Measurements from ENCODE around the gene NOL4L. TPM values are rescaled to one million over a fixed set of nuclear protein-coding genes. Genes with fewer than 3 reads are reported as not detected.

NOL4L gene
- total and polyA plus RNA-seq, 10 donors, result 3.4 to 45.4 (median 28.6) TPM

DNA sequence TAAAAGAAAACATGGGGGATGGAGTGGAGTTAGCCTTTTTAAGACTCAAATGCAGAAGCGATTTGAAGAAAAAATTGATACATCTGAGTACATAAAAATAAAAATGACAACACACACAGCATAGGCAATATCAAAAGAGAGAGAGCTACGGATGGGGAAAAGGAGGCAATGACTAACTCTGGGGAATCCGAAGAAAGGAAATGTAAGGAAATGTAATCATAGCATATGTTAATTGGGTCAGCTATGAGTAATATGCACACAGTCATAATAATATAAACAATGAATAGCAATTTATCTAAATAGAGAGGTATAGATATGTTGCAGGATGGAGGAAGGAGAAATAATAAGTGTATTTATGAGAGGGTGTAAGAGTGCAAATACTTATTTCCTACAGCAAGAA lies 83.4 kb downstream of the NOL4L start:
- intact Hi-C loops (cut with DNase I; ENCODE audit: low total_unique reads), result no loop called here
- no peaks in the 10 kb centered on the region for H3K36me3 ChIP-seq
- H3K4me1 ChIP-seq, result peaks cover 3 to 63% (median 20%) of the 10 kb centered on the region in 6 donors
- H3K27ac ChIP-seq, result no peak overlapping the region
- H3K9me3 ChIP-seq, result no peaks in the 10 kb centered on the region
- no peak for DNase-seq
- no peak overlapping the region for H3K4me3 ChIP-seq
- no peak for TF ChIP-seq POLR2A (IDR thresholded peaks at IDR 0.05)
- TF ChIP-seq POLR2AphosphoS5 (IDR thresholded peaks at IDR 0.05), result no peak
- TF ChIP-seq, protein P1, sequence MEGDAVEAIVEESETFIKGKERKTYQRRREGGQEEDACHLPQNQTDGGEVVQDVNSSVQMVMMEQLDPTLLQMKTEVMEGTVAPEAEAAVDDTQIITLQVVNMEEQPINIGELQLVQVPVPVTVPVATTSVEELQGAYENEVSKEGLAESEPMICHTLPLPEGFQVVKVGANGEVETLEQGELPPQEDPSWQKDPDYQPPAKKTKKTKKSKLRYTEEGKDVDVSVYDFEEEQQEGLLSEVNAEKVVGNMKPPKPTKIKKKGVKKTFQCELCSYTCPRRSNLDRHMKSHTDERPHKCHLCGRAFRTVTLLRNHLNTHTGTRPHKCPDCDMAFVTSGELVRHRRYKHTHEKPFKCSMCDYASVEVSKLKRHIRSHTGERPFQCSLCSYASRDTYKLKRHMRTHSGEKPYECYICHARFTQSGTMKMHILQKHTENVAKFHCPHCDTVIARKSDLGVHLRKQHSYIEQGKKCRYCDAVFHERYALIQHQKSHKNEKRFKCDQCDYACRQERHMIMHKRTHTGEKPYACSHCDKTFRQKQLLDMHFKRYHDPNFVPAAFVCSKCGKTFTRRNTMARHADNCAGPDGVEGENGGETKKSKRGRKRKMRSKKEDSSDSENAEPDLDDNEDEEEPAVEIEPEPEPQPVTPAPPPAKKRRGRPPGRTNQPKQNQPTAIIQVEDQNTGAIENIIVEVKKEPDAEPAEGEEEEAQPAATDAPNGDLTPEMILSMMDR (IDR thresholded peaks at IDR 0.05 in 8 of 11, conservative IDR thresholded peaks at IDR 0.05 in 3 of 11), result no peak
- 70 to 91% (median 74%) methylated on average over 3 of the region's 3 CpGs for WGBS, 5 donors
- no peaks in the 10 kb centered on the region for H3K27me3 ChIP-seq (replicated peaks in 1 of 7)

DNA sequence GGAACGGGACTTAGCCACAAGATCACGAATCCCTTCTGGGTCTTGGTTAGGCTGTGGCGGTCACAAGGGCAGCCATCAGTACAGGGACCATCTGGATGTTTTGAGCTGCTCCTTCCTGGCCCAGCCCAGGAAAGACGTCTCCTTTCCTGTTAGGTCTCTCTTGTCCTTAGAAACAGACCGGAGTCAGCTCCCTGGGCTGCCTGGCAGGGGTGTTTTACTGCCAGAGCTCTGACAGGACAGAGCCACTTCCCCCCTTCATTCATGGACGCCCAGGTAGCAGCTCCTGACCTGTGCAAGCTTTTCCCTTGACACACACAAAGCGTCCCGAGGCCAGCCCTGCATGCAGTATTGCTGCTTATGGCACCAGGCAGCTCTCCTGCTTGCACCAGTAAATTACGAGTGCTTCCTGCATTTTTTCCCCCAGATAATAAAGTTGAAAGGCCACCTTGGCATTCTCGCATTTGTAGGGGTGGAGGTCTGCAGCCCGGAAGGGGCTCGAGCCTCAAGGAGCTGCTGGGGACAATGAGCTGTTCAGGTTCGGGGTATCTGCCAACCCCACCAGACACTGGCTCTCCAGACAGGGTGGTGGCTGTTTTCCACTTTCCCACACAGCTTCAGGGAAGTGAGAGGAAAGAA lies 87.4 kb downstream of the NOL4L start:
- Histone ChIP-seq H3K9me3 (no peaks in the 10 kb centered on the region), H3K36me3 (peaks cover 0 to 8% (median 0%) of the 10 kb centered on the region in 6 donors), H3K4me3 (peak overlapping the region in 1 of 8 donors; percentile 5), H3K4me1 (peaks cover 3 to 58% (median 14%) of the 10 kb centered on the region in 6 donors), H3K27me3 (replicated peaks in 1 of 7) (no peaks in the 10 kb centered on the region), H3K27ac (peak overlapping the region in 6 of 8 donors; percentile 46 to 78 (median 62))
- TF ChIP-seq, protein P1 (IDR thresholded peaks at IDR 0.05 in 8 of 11, conservative IDR thresholded peaks at IDR 0.05 in 3 of 11), result no peak
- peak in 2 of 3 donors; percentile 62 to 69 for TF ChIP-seq POLR2AphosphoS5 (IDR thresholded peaks at IDR 0.05)
- 35 to 51% (median 42%) methylated on average over 13 of the region's 13 CpGs for WGBS, 5 donors
- no peak for DNase-seq
- intact Hi-C loops (cut with DNase I; ENCODE audit: low total_unique reads), result no loop called here

- H3K4me3 ChIP-seq, result peak overlapping the region in 1 of 8 donors; percentile 5
- 75 to 85% (median 83%) methylated on average over 11 of the region's 11 CpGs for WGBS, 5 donors
- H3K27ac ChIP-seq, result peak overlapping the region in 5 of 8 donors; percentile 52 to 78 (median 63)
- H3K9me3 ChIP-seq, result no peaks in the 10 kb centered on the region
- intact Hi-C loops (cut with DNase I; ENCODE audit: low total_unique reads), result no loop called here
- DNase-seq, result no peak
- H3K36me3 ChIP-seq, result peaks cover 0 to 11% (median 0%) of the 10 kb centered on the region in 6 donors
- TF ChIP-seq, protein P1 (IDR thresholded peaks at IDR 0.05 in 8 of 11, conservative IDR thresholded peaks at IDR 0.05 in 3 of 11), result no peak
- TF ChIP-seq POLR2AphosphoS5 (IDR thresholded peaks at IDR 0.05) (no peak), POLR2A (IDR thresholded peaks at IDR 0.05) (no peak)
- no peaks in the 10 kb centered on the region for H3K27me3 ChIP-seq (replicated peaks in 1 of 7)
- peaks cover 3 to 59% (median 14%) of the 10 kb centered on the region in 6 donors for H3K4me1 ChIP-seq
Measured at GRCh38 chr20:32496811-32497533, 88.2 kb downstream of the NOL4L start.

GRCh38 chr20:32495949-32496348 lies 89.2 kb downstream of the NOL4L start:
- no peaks in the 10 kb centered on the region for H3K9me3 ChIP-seq
- no peak overlapping the region for H3K27ac ChIP-seq
- no peak overlapping the region for H3K4me3 ChIP-seq
- H3K36me3 ChIP-seq, result peaks cover 0 to 11% (median 0%) of the 10 kb centered on the region in 6 donors
- H3K4me1 ChIP-seq, result peaks cover 3 to 59% (median 14%) of the 10 kb centered on the region in 6 donors
- TF ChIP-seq, protein P1 (IDR thresholded peaks at IDR 0.05 in 8 of 11, conservative IDR thresholded peaks at IDR 0.05 in 3 of 11), result no peak
- TF ChIP-seq POLR2A (IDR thresholded peaks at IDR 0.05) (no peak), POLR2AphosphoS5 (IDR thresholded peaks at IDR 0.05) (no peak)
- no peaks in the 10 kb centered on the region for H3K27me3 ChIP-seq (replicated peaks in 1 of 7)
- 90 to 96% (median 93%) methylated on average over 4 to 5 of the region's 5 CpGs for WGBS, 5 donors
- intact Hi-C loops (cut with DNase I; ENCODE audit: low total_unique reads), result no loop called here
- no peak for DNase-seq
